ENCODE measurements around the gene ADAMTSL2.
A peak's percentile ranks its signal among the peaks of the same experiment; 100 is the strongest.

Gene ADAMTSL2

GRCh38 chr9:133576875-133577736 is 42.6 kb downstream of the ADAMTSL2 start:
- peak; percentile 69 for DNase-seq

- DNase-seq = no peak
Measured at GRCh38 chr9:133577737-133578112, 43.2 kb downstream of the ADAMTSL2 start.

GRCh38 chr9:133578524-133579441 is 44.3 kb downstream of the ADAMTSL2 start:
- DNase-seq = no peak

GRCh38 chr9:133579601-133580418 is 45.3 kb downstream of the ADAMTSL2 start:
- DNase-seq = no peak

- no peak for DNase-seq
Measured at GRCh38 chr9:133580419-133580738, 45.9 kb downstream of the ADAMTSL2 start.

- no peak for DNase-seq
Measured at GRCh38 chr9:133581011-133581410, 46.5 kb downstream of the ADAMTSL2 start.

GRCh38 chr9:133581513-133582343 is 47.2 kb downstream of the ADAMTSL2 start:
- no peak for DNase-seq

GRCh38 chr9:133582501-133583045 is 48.1 kb downstream of the ADAMTSL2 start:
- no peak for DNase-seq

GRCh38 chr9:133583111-133583510 is 48.6 kb downstream of the ADAMTSL2 start:
- no peak for DNase-seq

- no peak for DNase-seq
Measured at GRCh38 chr9:133583586-133583985, 49.1 kb downstream of the ADAMTSL2 start.

- no peak for DNase-seq
Measured at GRCh38 chr9:133584167-133584558, 49.7 kb downstream of the ADAMTSL2 start.

GRCh38 chr9:133584559-133585476 is 50.3 kb downstream of the ADAMTSL2 start:
- no peak for DNase-seq

GRCh38 chr9:133585481-133586351 is 51.2 kb downstream of the ADAMTSL2 start:
- no peak for DNase-seq

- DNase-seq = no peak
Measured at GRCh38 chr9:133587051-133587450, 52.5 kb downstream of the ADAMTSL2 start.

- DNase-seq = no peak
Measured at GRCh38 chr9:133587466-133587865, 53.0 kb downstream of the ADAMTSL2 start.

GRCh38 chr9:133589454-133590227 is 55.1 kb downstream of the ADAMTSL2 start:
- no peak for DNase-seq

GRCh38 chr9:133590231-133590855 is 55.8 kb downstream of the ADAMTSL2 start:
- no peak for DNase-seq
